ENCODE measurements around the gene RNASE12. TPM values are rescaled to one million over a fixed set of nuclear protein-coding genes. Genes with fewer than 3 reads are reported as not detected.

RNASE12 gene
- polyA plus RNA-seq, 1 donor from 2014 or later: not detected

- Histone ChIP-seq H3K27ac (ENCODE audit: low read length) (no peak overlapping the region), H3K9me3 (ENCODE audit: low read length) (no peaks in the 10 kb centered on the region), H4K20me1 (ENCODE audit: insufficient read depth) (no peaks in the 10 kb centered on the region), H3K27me3 (ENCODE audit: insufficient read depth, low read depth, low read length) (peaks cover 5% of the 10 kb centered on the region), H3K79me2 (replicated peaks; ENCODE audit: insufficient read depth, low read length) (no peaks in the 10 kb centered on the region), H3K9me2 (ENCODE audit: insufficient read depth, low read length) (no peaks in the 10 kb centered on the region), H2AFZ (ENCODE audit: low read depth, low read length) (no peak overlapping the region), H3K9ac (ENCODE audit: low read length) (no peak overlapping the region), H3F3A (ENCODE audit: insufficient read depth, low read length, poor library complexity, severe bottlenecking) (no peaks in the 10 kb centered on the region), H3K4me2 (ENCODE audit: low read length) (no peak overlapping the region), H3K36me3 (ENCODE audit: insufficient read depth, low read length) (no peaks in the 10 kb centered on the region), H3K4me3 (ENCODE audit: low read length) (no peak overlapping the region)
- no peak for TF ChIP-seq MXI1 (conservative IDR thresholded peaks at IDR 0.05; ENCODE audit: poor library complexity, severe bottlenecking)
- no peak for TF ChIP-seq CTCF (IDR thresholded peaks at IDR 0.05; ENCODE audit: poor library complexity, severe bottlenecking)
- no peak for TF ChIP-seq POLR2AphosphoS5 (IDR thresholded peaks at IDR 0.05)
- TF ChIP-seq SMC3 (conservative IDR thresholded peaks at IDR 0.05; ENCODE audit: poor library complexity): no peak
- TF ChIP-seq REST (IDR thresholded peaks at IDR 0.05; ENCODE audit: borderline replicate concordance): no peak
- no peak for TF ChIP-seq EP300 (conservative IDR thresholded peaks at IDR 0.05; ENCODE audit: poor library complexity, severe bottlenecking)
- TF ChIP-seq RAD21 (conservative IDR thresholded peaks at IDR 0.05): no peak
- no peak for TF ChIP-seq EZH2 (IDR thresholded peaks at IDR 0.05; ENCODE audit: borderline replicate concordance, insufficient read depth, low read length, poor library complexity, severe bottlenecking)
- TF ChIP-seq TAF1 (IDR thresholded peaks at IDR 0.05; ENCODE audit: low read depth): no peak
Observed at GRCh38 chr14:20607617-20608016, 16.4 kb upstream of the RNASE12 start.

GRCh38 chr14:20606902-20607242 is 15.7 kb upstream of the RNASE12 start:
- Histone ChIP-seq H3F3A (ENCODE audit: insufficient read depth, low read length, poor library complexity, severe bottlenecking) (no peaks in the 10 kb centered on the region), H3K36me3 (ENCODE audit: insufficient read depth, low read length) (no peaks in the 10 kb centered on the region), H3K9ac (ENCODE audit: low read length) (no peak overlapping the region), H2AFZ (ENCODE audit: low read depth, low read length) (no peak overlapping the region), H4K20me1 (ENCODE audit: insufficient read depth) (no peaks in the 10 kb centered on the region), H3K27ac (ENCODE audit: low read length) (no peak overlapping the region), H3K27me3 (ENCODE audit: insufficient read depth, low read depth, low read length) (peaks cover 5% of the 10 kb centered on the region), H3K4me2 (ENCODE audit: low read length) (no peak overlapping the region), H3K79me2 (replicated peaks; ENCODE audit: insufficient read depth, low read length) (no peaks in the 10 kb centered on the region), H3K9me2 (ENCODE audit: insufficient read depth, low read length) (no peaks in the 10 kb centered on the region), H3K9me3 (ENCODE audit: low read length) (no peaks in the 10 kb centered on the region), H3K4me3 (ENCODE audit: low read length) (no peak overlapping the region)
- TF ChIP-seq MXI1 (conservative IDR thresholded peaks at IDR 0.05; ENCODE audit: poor library complexity, severe bottlenecking) (no peak), POLR2AphosphoS5 (IDR thresholded peaks at IDR 0.05) (no peak), RAD21 (conservative IDR thresholded peaks at IDR 0.05) (no peak), EZH2 (IDR thresholded peaks at IDR 0.05; ENCODE audit: borderline replicate concordance, insufficient read depth, low read length, poor library complexity, severe bottlenecking) (no peak), SMC3 (conservative IDR thresholded peaks at IDR 0.05; ENCODE audit: poor library complexity) (no peak), EP300 (conservative IDR thresholded peaks at IDR 0.05; ENCODE audit: poor library complexity, severe bottlenecking) (no peak), CTCF (IDR thresholded peaks at IDR 0.05; ENCODE audit: poor library complexity, severe bottlenecking) (no peak), REST (IDR thresholded peaks at IDR 0.05; ENCODE audit: borderline replicate concordance) (no peak), TAF1 (IDR thresholded peaks at IDR 0.05; ENCODE audit: low read depth) (no peak)
